DOHH2 (cell line): ENCODE measurements around the gene SYNE1.

Experiments used
- EZH2phosphoT487 ChIP-seq: fragments of 200-600 bp; sonication (generic); IDR thresholded peaks from 2 replicates; pipeline ENCODE4 v1.6.1; 2017; ENCODE audit warnings: borderline replicate concordance, mild to moderate bottlenecking, antibody characterized with exemption, low read length, moderate library complexity, mixed read lengths
- TF ChIP-seq, protein P1 (sequence below): fragments of 200-600 bp; sonication (generic); IDR thresholded peaks from one replicate; pipeline ENCODE4 v1.5.1; 2014; ENCODE audit warnings: antibody characterized with exemption, mild to moderate bottlenecking, low read depth, low read length; ENCODE audit not compliant: poor library complexity, severe bottlenecking

- TF ChIP-seq, protein P1, sequence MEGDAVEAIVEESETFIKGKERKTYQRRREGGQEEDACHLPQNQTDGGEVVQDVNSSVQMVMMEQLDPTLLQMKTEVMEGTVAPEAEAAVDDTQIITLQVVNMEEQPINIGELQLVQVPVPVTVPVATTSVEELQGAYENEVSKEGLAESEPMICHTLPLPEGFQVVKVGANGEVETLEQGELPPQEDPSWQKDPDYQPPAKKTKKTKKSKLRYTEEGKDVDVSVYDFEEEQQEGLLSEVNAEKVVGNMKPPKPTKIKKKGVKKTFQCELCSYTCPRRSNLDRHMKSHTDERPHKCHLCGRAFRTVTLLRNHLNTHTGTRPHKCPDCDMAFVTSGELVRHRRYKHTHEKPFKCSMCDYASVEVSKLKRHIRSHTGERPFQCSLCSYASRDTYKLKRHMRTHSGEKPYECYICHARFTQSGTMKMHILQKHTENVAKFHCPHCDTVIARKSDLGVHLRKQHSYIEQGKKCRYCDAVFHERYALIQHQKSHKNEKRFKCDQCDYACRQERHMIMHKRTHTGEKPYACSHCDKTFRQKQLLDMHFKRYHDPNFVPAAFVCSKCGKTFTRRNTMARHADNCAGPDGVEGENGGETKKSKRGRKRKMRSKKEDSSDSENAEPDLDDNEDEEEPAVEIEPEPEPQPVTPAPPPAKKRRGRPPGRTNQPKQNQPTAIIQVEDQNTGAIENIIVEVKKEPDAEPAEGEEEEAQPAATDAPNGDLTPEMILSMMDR, result no peak
- no peak for TF ChIP-seq EZH2phosphoT487
These were observed 542.1 kb downstream of the SYNE1 start for GRCh38 chr6:152094992-152095592.
